Esophagus squamous epithelium (tissue), 5 donors: Measurements from ENCODE around the gene ANKRD40. TPM values are rescaled to one million over a fixed set of nuclear protein-coding genes. Genes with fewer than 3 reads are reported as not detected.
"Not testable (repeated sequence)": the region's sequence is repeated elsewhere in the genome, so short reads cannot be mapped to it uniquely, and the experiment has no call there.

Source experiments
- DNase-seq: peaks from one replicate; lab custom pipeline; 2025; lab: John Stamatoyannopoulos, UW
- H3K27ac ChIP-seq, 4 donors: fragments of 200-600 bp; sonication (generic); one replicate each; pipeline ENCODE4 v1.5.1; 2016 to 2019; ENCODE audit warnings: mild to moderate bottlenecking in 1 of 4
- H3K27me3 ChIP-seq, 4 donors: fragments of 200-600 bp; sonication (generic); 1 replicate in 3 of 4; 2 replicates in 1 of 4; pipeline versions ENCODE4 v1.5.1 to v1.6.0; 2017 to 2021; ENCODE audit warnings: antibody characterized with exemption in 1 of 4
- H3K36me3 ChIP-seq, 3 donors: fragments of 200-600 bp; sonication (generic); one replicate each; pipeline ENCODE4 v1.5.1; 2016 to 2019
- H3K4me1 ChIP-seq, 3 donors: fragments of 200-600 bp; sonication (generic); one replicate each; pipeline ENCODE4 v1.5.1; 2017 to 2019
- H3K4me3 ChIP-seq, 4 donors: fragments of 200-600 bp; sonication (generic); 1 replicate in 3 of 4; 2 replicates in 1 of 4; pipeline ENCODE4 v1.5.1; 2016 to 2019; ENCODE audit warnings: mild to moderate bottlenecking in 2 of 4, moderate library complexity in 1 of 4
- H3K9me3 ChIP-seq, 3 donors: fragments of 200-600 bp; sonication (generic); one replicate each; pipeline ENCODE4 v1.5.1; 2016 to 2019
- CTCF ChIP-seq, 6 experiments: fragments of 450-650 bp in 4 of 6; fragments of 200-600 bp in 2 of 6; sonication (generic) in 2 of 6; IDR thresholded peaks; one replicate each; pipeline ENCODE4 v1.5.1; 2016 to 2019; ENCODE audit warnings: antibody characterized with exemption in 6 of 6, mild to moderate bottlenecking in 4 of 6, moderate library complexity in 4 of 6
- POLR2A ChIP-seq, 4 donors: fragments of 450-650 bp; IDR thresholded peaks; one replicate each; pipeline ENCODE4 v1.6.1; 2017; ENCODE audit warnings: antibody characterized with exemption in 4 of 4, mild to moderate bottlenecking in 4 of 4, moderate library complexity in 3 of 4
- WGBS, 2 donors: methylation state at CpG; one replicate each; pipeline ENCODE4 v1.1.5; 2018; 5-methylcytosine and 5-hydroxymethylcytosine counted together
- intact Hi-C: fragments of 100-400 bp; cut with DNase I; formaldehyde crosslinking; loops from one replicate; pipeline ENCODE4 v1.15.0; 2022
- total RNA-seq, 4 donors: library from RNA; depleted of rRNA; stranded (reverse); fragments of >200 nt; gene quantifications; one replicate each; pipeline ENCODE4 v1.1.0, GENCODE V29; 2016
- donor health status: DM: yes; HTN: yes; CAD: no.

ANKRD40 gene
- total RNA-seq, 4 donors from 2014 or later: 10.7 to 34.9 (median 17.9) TPM

DNA sequence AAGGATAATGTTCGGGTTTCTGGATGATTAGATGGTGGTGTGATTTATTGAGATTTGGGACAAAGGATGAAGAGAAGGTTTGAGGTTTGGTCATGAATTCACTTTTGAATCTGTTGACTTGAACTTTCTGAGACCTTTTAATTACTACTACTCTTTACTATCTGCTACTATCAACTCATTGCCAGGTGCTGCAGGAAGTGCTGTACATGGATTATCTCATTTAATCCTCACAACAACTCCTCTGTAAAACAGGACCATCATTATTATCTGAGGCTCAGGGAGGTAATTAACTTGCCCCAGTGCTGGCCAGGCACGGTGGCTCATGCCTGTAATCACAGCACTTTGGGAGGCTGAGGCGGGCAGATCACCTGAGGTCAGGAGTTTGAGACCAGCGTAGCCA is 2.9 kb upstream of the ANKRD40 start:
- Histone ChIP-seq H3K9me3 (no peaks in the 10 kb centered on the region), H3K4me1 (peaks cover 11 to 39% (median 28%) of the 10 kb centered on the region in 3 donors), H3K4me3 (no peak overlapping the region), H3K27me3 (no peaks in the 10 kb centered on the region), H3K36me3 (no peaks in the 10 kb centered on the region), H3K27ac (no peak overlapping the region)
- TF ChIP-seq POLR2A (IDR thresholded peaks at IDR 0.05) (no peak), CTCF (IDR thresholded peaks at IDR 0.05) (no peak)
- intact Hi-C loops: no loop called here
- no peak for DNase-seq
- 87 to 92% methylated on average over 2 to 3 of the region's 4 CpGs for WGBS, 2 donors

- WGBS, 2 donors: 69 to 80% methylated on average over 2 of the region's 2 CpGs
- intact Hi-C loops: no loop called here
- TF ChIP-seq CTCF (IDR thresholded peaks at IDR 0.05): no peak
- TF ChIP-seq POLR2A (IDR thresholded peaks at IDR 0.05): no peak
- peaks cover 11 to 45% (median 29%) of the 10 kb centered on the region in 3 donors for H3K4me1 ChIP-seq
- no peaks in the 10 kb centered on the region for H3K27me3 ChIP-seq
- H3K36me3 ChIP-seq: no peaks in the 10 kb centered on the region
- H3K9me3 ChIP-seq: no peaks in the 10 kb centered on the region
- DNase-seq: no peak
- no peak overlapping the region for H3K4me3 ChIP-seq
- peak overlapping the region in 2 of 4 donors; percentile 95 to 96 for H3K27ac ChIP-seq
Measured at GRCh38 chr17:50710025-50710424, 2.3 kb upstream of the ANKRD40 start.

GRCh38 chr17:50709053-50709452 is 1.3 kb upstream of the ANKRD40 start:
- intact Hi-C loops, H3K36me3 ChIP-seq, DNase-seq, H3K27me3 ChIP-seq, H3K9me3 ChIP-seq: not testable (repeated sequence)
- WGBS, 2 donors: 70 to 91% methylated on average over 4 of the region's 4 CpGs
- H3K4me3 ChIP-seq: peak overlapping the region in 2 of 4 donors; percentile 70 to 73
- H3K27ac ChIP-seq: peak overlapping the region; percentile 95 to 96 (median 95)
- peaks cover 11 to 53% (median 29%) of the 10 kb centered on the region in 3 donors for H3K4me1 ChIP-seq

- no peak for DNase-seq
- peak overlapping the region; percentile 58 to 73 (median 67) for H3K4me3 ChIP-seq
- peak overlapping the region; percentile 95 to 96 (median 95) for H3K27ac ChIP-seq
- TF ChIP-seq CTCF (IDR thresholded peaks at IDR 0.05): no peak
- TF ChIP-seq POLR2A (IDR thresholded peaks at IDR 0.05): peak in 2 of 4 donors; percentile 21 to 37
- peaks cover 17 to 60% (median 36%) of the 10 kb centered on the region in 3 donors for H3K4me1 ChIP-seq
- H3K36me3 ChIP-seq: peaks cover 0 to 14% (median 0%) of the 10 kb centered on the region in 3 donors
- WGBS, 2 donors: 3 to 5% methylated on average over 6 of the region's 6 CpGs
- no peaks in the 10 kb centered on the region for H3K9me3 ChIP-seq
- no peaks in the 10 kb centered on the region for H3K27me3 ChIP-seq
- intact Hi-C loops: no loop called here
Measured at GRCh38 chr17:50708050-50709000, 611 bp upstream of the ANKRD40 start.

- no peak for TF ChIP-seq POLR2A (IDR thresholded peaks at IDR 0.05)
- no peak for TF ChIP-seq CTCF (IDR thresholded peaks at IDR 0.05)
- Histone ChIP-seq H3K4me1 (peaks cover 8 to 76% (median 19%) of the 10 kb centered on the region in 3 donors), H3K9me3 (no peaks in the 10 kb centered on the region), H3K4me3 (no peak overlapping the region), H3K27me3 (no peaks in the 10 kb centered on the region), H3K27ac (peak overlapping the region in 1 of 4 donors; percentile 4), H3K36me3 (peaks cover 0 to 37% (median 8%) of the 10 kb centered on the region in 3 donors)
- intact Hi-C loops: no loop called here
- no peak for DNase-seq
- 51 to 63% methylated on average over 3 of the region's 3 CpGs for WGBS, 2 donors
Measured at GRCh38 chr17:50703162-50703561, 4.6 kb downstream of the ANKRD40 start.
